HCT116 (cell line): ENCODE data around the gene MIF.

ENCODE experiments used
- ATF3 ChIP-seq: IDR thresholded peaks from 2 replicates; pipeline ENCODE4 v1.6.1; 2012
- CBX3 ChIP-seq: IDR thresholded peaks from 2 replicates; pipeline ENCODE4 v1.6.1; 2012; ENCODE audit warnings: low read depth
- CEBPB ChIP-seq: IDR thresholded peaks from 2 replicates; pipeline ENCODE4 v1.6.1; 2012; ENCODE audit warnings: low read depth
- CTCF ChIP-seq, 3 experiments: fragments of 200-600 bp in 1 of 3; sonication (generic) in 1 of 3; IDR thresholded peaks in 2 of 3; conservative IDR thresholded peaks in 1 of 3; 2 replicates each; pipeline ENCODE4 v1.5.1; 2012 to 2017; ENCODE audit warnings: low read depth in 2 of 3, low read length in 2 of 3, antibody characterized with exemption in 1 of 3, borderline replicate concordance in 1 of 3, control low read depth in 1 of 3, mild to moderate bottlenecking in 1 of 3, mixed read lengths in 1 of 3, mixed run types in 1 of 3, moderate library complexity in 1 of 3; ENCODE audit not compliant: insufficient read depth in 1 of 3
- ELF1 ChIP-seq: IDR thresholded peaks from 2 replicates; pipeline ENCODE4 v1.6.1; 2012; ENCODE audit warnings: low read depth, borderline replicate concordance
- EZH2phosphoT487 ChIP-seq: fragments of 200-600 bp; IDR thresholded peaks from 2 replicates; pipeline ENCODE4 v1.6.1; 2018; ENCODE audit warnings: antibody characterized with exemption, borderline replicate concordance
- FOSL1 ChIP-seq: IDR thresholded peaks from 2 replicates; pipeline ENCODE4 v1.6.1; 2012; ENCODE audit warnings: low read depth
- MAX ChIP-seq: IDR thresholded peaks from 2 replicates; pipeline ENCODE4 v1.6.1; 2012
- POLR2A ChIP-seq: IDR thresholded peaks from 2 replicates; pipeline ENCODE4 v1.7.0; 2011; ENCODE audit warnings: borderline replicate concordance; ENCODE audit not compliant: insufficient read depth, insufficient read length; ENCODE audit errors: extremely low read depth
- POLR2AphosphoS5 ChIP-seq: IDR thresholded peaks from 2 replicates; pipeline ENCODE4 v1.6.1; 2011; ENCODE audit warnings: mild to moderate bottlenecking, low read depth, low read length, moderate library complexity
- REST ChIP-seq: IDR thresholded peaks from 2 replicates; pipeline ENCODE4 v1.6.1; 2012; ENCODE audit warnings: low read depth
- SP1 ChIP-seq: IDR thresholded peaks from 2 replicates; pipeline ENCODE4 v1.6.1; 2012; ENCODE audit warnings: low read depth
- SRF ChIP-seq: IDR thresholded peaks from 2 replicates; pipeline ENCODE4 v1.6.1; 2012; ENCODE audit warnings: low read depth
- ZNF274 ChIP-seq: fragments of 200-500 bp; sonication (Bioruptor generic); IDR thresholded peaks from 2 replicates; pipeline ENCODE4 v1.6.1; 2014; ENCODE audit warnings: mild to moderate bottlenecking, low read depth, low read length, inconsistent platforms

- TF ChIP-seq CTCF (IDR thresholded peaks at IDR 0.05 in 2 of 3, conservative IDR thresholded peaks at IDR 0.05 in 1 of 3; ENCODE audit: borderline replicate concordance in 1 of 3, insufficient read depth in 1 of 3, low read depth in 2 of 3, low read length in 2 of 3) (no peak), POLR2A (no peak), MAX (no peak), CEBPB (no peak), POLR2AphosphoS5 (no peak), ELF1 (no peak), SRF (no peak), EZH2phosphoT487 (no peak), ATF3 (no peak), SP1 (no peak), REST (no peak), CBX3 (no peak), FOSL1 (no peak), ZNF274 (no peak)
These were observed 16.0 kb upstream of the MIF start for GRCh38 chr22:23878219-23878618.
